IPS-18a (cell line): ENCODE data around the gene MICAL2.

ENCODE experiments used
- H3K27ac ChIP-seq: one replicate; pipeline ENCODE4 v1.5.1; 2013; ENCODE audit warnings: low read length
- H3K27me3 ChIP-seq: one replicate; pipeline ENCODE4 v1.6.1; 2013; ENCODE audit warnings: mild to moderate bottlenecking, low read length; ENCODE audit not compliant: control insufficient read depth, insufficient read depth
- H3K36me3 ChIP-seq: one replicate; pipeline ENCODE4 v1.6.1; 2013; ENCODE audit warnings: low read depth, low read length; ENCODE audit not compliant: control insufficient read depth
- H3K4me1 ChIP-seq: one replicate; pipeline ENCODE4 v1.6.1; 2013; ENCODE audit warnings: low read depth, low read length; ENCODE audit not compliant: control insufficient read depth
- H3K4me3 ChIP-seq: one replicate; pipeline ENCODE4 v1.5.1; 2013; ENCODE audit warnings: low read length
- H3K9ac ChIP-seq: one replicate; pipeline ENCODE4 v1.6.1; 2013; ENCODE audit warnings: mild to moderate bottlenecking, low read length, moderate library complexity
- H3K9me3 ChIP-seq: one replicate; pipeline ENCODE4 v1.6.1; 2013; ENCODE audit warnings: low read depth, low read length; ENCODE audit not compliant: control insufficient read depth

The MICAL2 gene

GRCh38 chr11:12173111-12173510, 62.7 kb downstream of the MICAL2 start:
- Histone ChIP-seq H3K27ac (no peak overlapping the region), H3K4me1 (no peaks in the 10 kb centered on the region), H3K36me3 (no peaks in the 10 kb centered on the region), H3K27me3 (no peaks in the 10 kb centered on the region), H3K4me3 (no peak overlapping the region), H3K9ac (no peak overlapping the region), H3K9me3 (no peaks in the 10 kb centered on the region)

GRCh38 chr11:12174128-12174476, 63.7 kb downstream of the MICAL2 start:
- H3K36me3 ChIP-seq = no peaks in the 10 kb centered on the region
- H3K9me3 ChIP-seq = no peaks in the 10 kb centered on the region
- H3K4me3 ChIP-seq = no peak overlapping the region
- no peak overlapping the region for H3K27ac ChIP-seq
- H3K4me1 ChIP-seq = no peaks in the 10 kb centered on the region
- H3K9ac ChIP-seq = no peak overlapping the region
- no peaks in the 10 kb centered on the region for H3K27me3 ChIP-seq

GRCh38 chr11:12174477-12175143, 64.2 kb downstream of the MICAL2 start:
- Histone ChIP-seq H3K4me3 (no peak overlapping the region), H3K9ac (no peak overlapping the region), H3K9me3 (no peaks in the 10 kb centered on the region), H3K27me3 (no peaks in the 10 kb centered on the region), H3K4me1 (no peaks in the 10 kb centered on the region), H3K27ac (no peak overlapping the region), H3K36me3 (no peaks in the 10 kb centered on the region)

GRCh38 chr11:12175694-12176241, 65.4 kb downstream of the MICAL2 start:
- Histone ChIP-seq H3K4me1 (no peaks in the 10 kb centered on the region), H3K27ac (no peak overlapping the region), H3K9ac (no peak overlapping the region), H3K27me3 (no peaks in the 10 kb centered on the region), H3K9me3 (no peaks in the 10 kb centered on the region), H3K4me3 (no peak overlapping the region), H3K36me3 (no peaks in the 10 kb centered on the region)

GRCh38 chr11:12176410-12176809, 66.0 kb downstream of the MICAL2 start:
- Histone ChIP-seq H3K4me1 (no peaks in the 10 kb centered on the region), H3K27me3 (no peaks in the 10 kb centered on the region)

GRCh38 chr11:12177739-12178338, 67.4 kb downstream of the MICAL2 start:
- Histone ChIP-seq H3K36me3 (no peaks in the 10 kb centered on the region), H3K27me3 (no peaks in the 10 kb centered on the region), H3K27ac (no peak overlapping the region), H3K9me3 (no peaks in the 10 kb centered on the region), H3K4me3 (no peak overlapping the region), H3K9ac (no peak overlapping the region), H3K4me1 (no peaks in the 10 kb centered on the region)

More at GRCh38 chr11:12176410-12176809, 66.0 kb downstream of the MICAL2 start:
- no peaks in the 10 kb centered on the region for H3K9me3 ChIP-seq
- no peak overlapping the region for H3K4me3 ChIP-seq
- H3K36me3 ChIP-seq = no peaks in the 10 kb centered on the region
- no peak overlapping the region for H3K9ac ChIP-seq
- H3K27ac ChIP-seq = no peak overlapping the region

GRCh38 chr11:12179019-12179418, 68.6 kb downstream of the MICAL2 start:
- H3K36me3 ChIP-seq = no peaks in the 10 kb centered on the region
- no peak overlapping the region for H3K4me3 ChIP-seq
- no peaks in the 10 kb centered on the region for H3K9me3 ChIP-seq
- H3K27ac ChIP-seq = no peak overlapping the region
- no peak overlapping the region for H3K9ac ChIP-seq
- no peaks in the 10 kb centered on the region for H3K4me1 ChIP-seq
- no peaks in the 10 kb centered on the region for H3K27me3 ChIP-seq

GRCh38 chr11:12179531-12179930, 69.1 kb downstream of the MICAL2 start:
- Histone ChIP-seq H3K4me1 (no peaks in the 10 kb centered on the region), H3K36me3 (no peaks in the 10 kb centered on the region), H3K4me3 (no peak overlapping the region), H3K9me3 (no peaks in the 10 kb centered on the region), H3K9ac (no peak overlapping the region), H3K27ac (no peak overlapping the region), H3K27me3 (no peaks in the 10 kb centered on the region)

GRCh38 chr11:12180257-12181205, 70.1 kb downstream of the MICAL2 start:
- Histone ChIP-seq H3K9ac (no peak overlapping the region), H3K27ac (no peak overlapping the region), H3K27me3 (no peaks in the 10 kb centered on the region), H3K4me1 (no peaks in the 10 kb centered on the region), H3K36me3 (no peaks in the 10 kb centered on the region), H3K9me3 (no peaks in the 10 kb centered on the region), H3K4me3 (no peak overlapping the region)

GRCh38 chr11:12182302-12182675, 71.9 kb downstream of the MICAL2 start:
- Histone ChIP-seq H3K27ac (no peak overlapping the region), H3K27me3 (no peaks in the 10 kb centered on the region), H3K4me3 (no peak overlapping the region), H3K4me1 (no peaks in the 10 kb centered on the region), H3K9ac (no peak overlapping the region), H3K36me3 (no peaks in the 10 kb centered on the region), H3K9me3 (no peaks in the 10 kb centered on the region)

- no peak overlapping the region for H3K27ac ChIP-seq
These were observed 72.5 kb downstream of the MICAL2 start for GRCh38 chr11:12182676-12183541.

More at GRCh38 chr11:12182676-12183541, 72.5 kb downstream of the MICAL2 start:
- Histone ChIP-seq H3K9ac (no peak overlapping the region), H3K27me3 (no peaks in the 10 kb centered on the region), H3K4me3 (no peak overlapping the region), H3K4me1 (no peaks in the 10 kb centered on the region), H3K36me3 (no peaks in the 10 kb centered on the region), H3K9me3 (no peaks in the 10 kb centered on the region)
